ENCODE data around the gene FAM177A1.
"Not testable (repeated sequence)": the region's sequence is repeated elsewhere in the genome, so short reads cannot be mapped to it uniquely, and the experiment has no call there.

FAM177A1 gene

DNA sequence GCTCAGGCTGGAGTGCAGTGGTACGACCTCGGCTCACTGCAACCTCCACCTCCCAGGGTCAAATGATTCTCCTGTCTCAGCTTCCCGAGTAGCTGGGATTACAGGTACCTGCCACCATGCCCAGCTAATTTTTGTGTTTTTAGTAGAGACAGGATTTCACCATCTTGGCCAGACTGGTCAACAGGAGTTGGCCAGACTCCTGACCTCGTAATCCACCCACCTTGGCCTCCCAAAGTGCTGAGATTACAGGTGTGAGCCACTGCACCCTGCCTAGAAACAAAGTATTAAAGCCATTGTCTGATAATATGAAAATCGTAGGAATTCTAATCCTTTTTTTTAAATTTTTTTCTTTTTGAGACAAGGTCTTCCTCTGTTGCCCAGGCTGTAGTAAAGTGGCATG is 19.7 kb downstream of the FAM177A1 start:
- DNase-seq = not testable (repeated sequence)

GRCh38 chr14:35068238-35069012 is 22.4 kb downstream of the FAM177A1 start:
- no peak for DNase-seq

DNA sequence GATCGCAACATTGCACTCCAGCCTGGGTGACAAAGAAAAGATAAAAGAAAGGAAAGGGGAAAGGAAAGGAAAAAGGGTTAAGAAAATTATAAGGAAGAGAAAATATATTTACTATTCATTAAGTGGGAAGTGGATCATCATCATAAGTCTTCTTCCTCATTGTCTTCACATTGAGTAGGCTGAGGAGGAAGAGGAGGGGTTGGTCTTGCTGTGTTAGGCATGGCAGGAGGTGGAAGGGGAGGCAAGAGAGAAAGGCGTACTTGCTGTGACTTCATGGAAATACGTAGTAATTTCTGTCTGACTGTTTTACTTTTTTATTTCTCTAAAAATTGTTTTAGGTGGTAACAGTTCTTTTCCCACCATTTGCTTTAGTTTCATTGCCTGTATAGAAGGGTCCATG is 26.2 kb downstream of the FAM177A1 start:
- DNase-seq = no peak

DNA sequence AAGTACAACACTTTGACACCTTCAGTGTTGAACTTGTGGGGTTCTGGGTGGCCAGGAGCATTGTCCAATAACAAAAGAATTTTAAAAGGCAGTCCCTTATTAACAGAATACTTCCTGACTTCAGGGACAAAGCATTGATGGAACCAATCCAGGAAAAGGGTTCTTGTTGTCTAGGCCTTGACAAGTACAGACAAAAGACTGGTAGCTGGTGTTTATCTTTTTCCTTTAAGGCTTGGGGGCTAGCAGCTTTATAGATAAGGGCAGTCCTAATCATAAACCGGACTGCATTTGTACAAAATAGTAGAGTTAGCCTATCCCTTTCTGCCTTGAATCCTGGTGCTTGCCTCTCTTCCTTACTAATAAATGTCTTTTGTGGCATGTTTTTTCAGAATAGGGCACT is 27.4 kb downstream of the FAM177A1 start:
- no peak for DNase-seq

DNA sequence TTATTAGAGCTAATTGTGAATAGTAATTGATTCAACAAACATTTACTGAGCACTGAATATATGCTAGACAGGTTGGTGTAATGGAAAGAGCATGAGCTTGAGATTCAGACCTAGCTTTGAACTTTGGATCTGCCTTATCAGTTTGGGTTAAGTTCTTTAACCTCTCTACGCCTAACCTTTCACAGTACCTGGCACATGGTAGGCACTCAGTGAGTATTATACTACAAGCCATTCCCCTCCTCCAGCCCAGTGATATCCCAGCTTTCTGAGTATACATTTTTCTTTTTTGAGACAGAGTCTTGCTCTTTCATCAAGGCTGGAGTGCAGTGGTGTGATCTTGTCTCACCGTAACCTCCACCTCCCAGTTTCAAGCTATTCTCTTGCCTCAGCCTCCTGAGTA is 32.0 kb downstream of the FAM177A1 start:
- DNase-seq = no peak

GRCh38 chr14:35079742-35080141 is 33.7 kb downstream of the FAM177A1 start:
- no peak for DNase-seq

DNA sequence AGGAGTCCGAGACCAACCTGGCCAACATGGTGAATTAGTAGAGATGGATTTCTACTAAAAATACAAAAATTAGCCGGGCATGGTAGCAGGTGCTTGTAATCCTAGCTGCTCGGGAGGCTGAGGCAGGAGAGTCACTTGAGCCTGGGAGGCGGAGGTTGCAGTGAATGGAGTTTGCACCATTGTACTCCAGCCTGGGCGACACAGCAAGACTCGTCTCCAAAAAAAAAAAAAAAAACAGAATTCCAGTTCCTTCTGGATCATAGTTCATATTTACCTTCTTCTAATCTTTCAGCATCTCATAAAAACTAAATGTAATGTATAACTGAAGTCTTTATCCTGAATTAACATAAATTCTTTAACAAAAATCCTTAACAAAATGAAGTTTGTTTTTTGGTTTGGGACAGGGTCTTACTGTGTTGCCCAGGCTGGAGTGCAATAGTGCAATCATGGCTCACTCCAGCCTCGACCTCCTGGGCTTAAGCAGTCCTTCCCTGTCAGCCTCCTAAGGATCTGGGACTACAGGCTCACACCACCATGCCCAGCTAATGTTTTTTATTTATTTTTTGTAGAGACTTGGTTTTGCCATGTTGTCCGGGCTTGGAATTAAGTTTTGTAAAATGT is 37.6 kb downstream of the FAM177A1 start:
- DNase-seq = no peak

DNA sequence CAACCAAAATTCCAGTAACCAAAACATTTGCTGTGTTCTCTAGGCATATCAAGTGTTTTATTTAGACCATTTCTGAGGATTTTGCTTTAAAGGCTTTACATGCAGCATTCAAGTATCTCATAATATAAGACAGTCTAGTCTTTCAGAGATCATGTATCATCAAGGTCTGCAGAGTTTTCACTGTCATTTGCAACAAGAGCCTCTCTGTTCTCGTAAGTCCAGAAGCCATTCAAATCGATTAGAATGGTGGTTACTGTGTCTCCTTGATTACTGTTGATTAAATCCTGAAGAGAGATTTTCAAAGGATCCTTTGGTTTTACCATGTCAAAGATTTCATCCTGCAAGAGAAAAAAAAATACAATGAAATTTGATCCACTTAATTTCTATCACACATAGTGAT is 39.4 kb downstream of the FAM177A1 start:
- DNase-seq = no peak

GRCh38 chr14:35088514-35088913 is 42.4 kb downstream of the FAM177A1 start:
- DNase-seq = no peak

DNA sequence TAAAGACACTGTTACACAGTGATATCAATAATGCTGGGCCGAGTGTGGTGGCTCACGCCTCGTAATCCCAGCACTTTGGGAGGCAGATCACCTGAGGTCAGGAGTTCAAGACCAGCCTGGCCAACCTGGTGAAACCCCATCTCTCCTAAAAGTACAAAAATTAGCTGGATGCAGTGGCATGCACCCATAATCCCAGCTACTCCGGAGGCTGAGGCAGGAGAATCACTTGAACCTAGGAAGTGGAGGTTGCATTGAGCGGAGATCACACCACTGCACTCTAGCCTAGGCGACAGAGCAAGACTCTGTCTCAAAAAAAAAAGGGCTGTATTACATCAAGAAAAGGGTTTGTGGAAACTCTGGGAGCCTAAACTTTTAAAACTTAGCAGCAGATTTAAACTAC is 48.6 kb downstream of the FAM177A1 start:
- not testable (repeated sequence) for DNase-seq

- no peak for DNase-seq
Observed at GRCh38 chr14:35107866-35108265, 61.8 kb downstream of the FAM177A1 start.

GRCh38 chr14:35112641-35113040 is 66.6 kb downstream of the FAM177A1 start:
- DNase-seq = no peak

- DNase-seq = no peak
Observed at GRCh38 chr14:35113308-35113950, 67.4 kb downstream of the FAM177A1 start.

- no peak for DNase-seq
Observed at GRCh38 chr14:35114036-35114435, 68.0 kb downstream of the FAM177A1 start.

DNA sequence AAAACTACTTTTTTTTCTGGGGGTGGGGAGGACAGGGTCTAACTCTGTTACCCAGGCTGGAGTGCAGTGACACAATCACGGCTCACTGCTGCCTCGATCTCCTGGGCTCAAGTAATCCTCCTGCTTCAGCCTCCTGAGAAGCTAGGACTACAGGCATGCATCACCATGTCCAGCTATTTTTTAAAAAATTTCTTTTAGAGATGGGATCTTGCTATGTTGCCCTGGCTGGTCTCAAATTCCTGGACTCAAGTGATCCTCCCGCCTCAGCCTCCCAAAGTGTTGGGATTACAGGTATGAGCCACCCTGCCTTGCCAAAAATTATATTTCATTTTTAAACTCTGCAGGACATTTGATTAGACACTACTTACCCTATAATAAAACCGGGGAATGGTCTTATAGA is 70.2 kb downstream of the FAM177A1 start:
- DNase-seq = no peak

- DNase-seq = no peak
Observed at GRCh38 chr14:35117112-35117511, 71.0 kb downstream of the FAM177A1 start.

DNA sequence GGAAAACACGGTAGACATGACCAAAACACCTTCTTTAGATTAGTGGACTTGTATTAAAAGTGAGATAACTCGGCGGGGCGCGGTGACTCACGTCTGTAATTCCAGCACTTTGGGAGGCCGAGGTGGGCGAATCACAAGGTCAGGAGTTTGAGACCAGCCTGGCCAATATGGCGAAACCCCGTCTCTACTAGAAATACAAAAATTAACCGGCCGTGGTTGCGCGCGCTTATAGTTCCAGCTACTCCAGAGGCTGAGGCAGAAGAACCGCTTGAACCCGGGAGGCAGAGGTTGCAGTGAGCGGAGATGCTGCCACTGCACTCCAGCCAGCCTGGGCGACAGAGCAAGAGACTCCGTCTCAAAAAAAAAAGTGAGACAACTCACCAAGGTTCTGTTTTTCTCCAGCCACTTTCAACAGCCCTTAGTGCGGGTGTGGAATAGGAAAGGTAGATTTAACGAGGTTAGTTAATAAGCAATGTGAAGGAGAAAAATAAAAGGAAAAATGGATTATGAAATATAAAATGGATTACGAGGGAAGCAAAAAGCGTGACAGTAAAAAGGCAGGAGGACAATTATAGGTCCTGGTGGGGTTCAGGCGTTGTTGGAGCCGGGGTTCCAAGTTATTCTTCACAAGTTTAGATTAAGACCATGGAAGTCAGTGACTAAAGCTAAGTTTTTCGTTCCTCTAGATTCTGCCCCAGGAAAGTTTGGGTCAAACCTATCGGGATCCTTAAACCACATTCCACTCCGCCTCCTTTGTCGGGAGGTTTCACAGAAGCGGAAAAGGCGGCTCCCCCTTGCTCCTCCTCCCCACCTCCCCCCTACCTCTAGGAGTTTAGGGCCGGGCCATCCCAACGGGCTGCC is 75.2 kb downstream of the FAM177A1 start:
- no peak for DNase-seq

DNA sequence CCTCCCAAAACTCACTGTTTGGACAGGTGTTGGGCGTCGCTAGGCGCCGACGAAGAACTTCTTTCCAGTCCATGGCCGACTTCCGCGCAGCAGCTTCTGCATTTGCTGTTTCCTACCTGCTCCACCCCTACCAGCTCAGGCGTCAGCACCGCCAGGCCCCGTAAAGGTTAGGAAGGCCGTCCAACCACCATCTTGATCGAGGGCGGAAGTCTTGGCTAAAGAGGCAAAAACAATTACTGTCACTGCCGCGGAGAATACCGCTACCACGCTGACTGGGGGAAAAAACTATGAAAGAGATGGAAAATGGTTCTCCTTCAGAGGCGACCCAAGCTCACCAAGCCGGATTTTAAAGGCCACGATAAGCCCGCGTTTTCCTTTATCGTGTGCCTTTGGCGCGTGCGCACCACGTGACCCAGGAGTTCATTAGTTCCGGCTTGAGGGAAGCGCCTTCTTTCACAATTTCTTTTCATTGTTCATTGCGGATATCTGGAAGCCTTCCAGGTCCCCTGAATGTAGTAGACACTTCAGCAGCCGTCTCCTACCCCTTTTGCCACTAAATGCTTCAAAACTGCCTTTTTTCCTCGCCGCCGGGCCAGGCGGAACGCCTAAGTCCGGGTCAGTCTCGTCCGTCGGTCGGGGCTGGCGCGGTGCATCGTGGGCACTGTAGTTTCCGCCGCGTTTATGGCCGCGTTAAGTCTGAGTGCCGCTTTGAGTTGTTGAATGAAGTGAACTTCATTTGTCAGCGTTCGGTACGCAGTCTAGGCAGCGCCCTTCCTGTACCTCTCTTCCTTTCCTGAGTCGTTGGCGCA is 76.0 kb downstream of the FAM177A1 start, which contains the start of the genes PPP2R3C and PRORP:
Gene PPP2R3C, minus strand, starts transcription at position 104 of the 809 bp plus-strand sequence. Its CDS starts 31 bp downstream, at position 73.
Gene PRORP, plus strand, starts transcription at position 666 of the 809 bp plus-strand sequence. CDS start 694 bp downstream, outside the sequence.
- DNase-seq = peak; percentile 97

DNA sequence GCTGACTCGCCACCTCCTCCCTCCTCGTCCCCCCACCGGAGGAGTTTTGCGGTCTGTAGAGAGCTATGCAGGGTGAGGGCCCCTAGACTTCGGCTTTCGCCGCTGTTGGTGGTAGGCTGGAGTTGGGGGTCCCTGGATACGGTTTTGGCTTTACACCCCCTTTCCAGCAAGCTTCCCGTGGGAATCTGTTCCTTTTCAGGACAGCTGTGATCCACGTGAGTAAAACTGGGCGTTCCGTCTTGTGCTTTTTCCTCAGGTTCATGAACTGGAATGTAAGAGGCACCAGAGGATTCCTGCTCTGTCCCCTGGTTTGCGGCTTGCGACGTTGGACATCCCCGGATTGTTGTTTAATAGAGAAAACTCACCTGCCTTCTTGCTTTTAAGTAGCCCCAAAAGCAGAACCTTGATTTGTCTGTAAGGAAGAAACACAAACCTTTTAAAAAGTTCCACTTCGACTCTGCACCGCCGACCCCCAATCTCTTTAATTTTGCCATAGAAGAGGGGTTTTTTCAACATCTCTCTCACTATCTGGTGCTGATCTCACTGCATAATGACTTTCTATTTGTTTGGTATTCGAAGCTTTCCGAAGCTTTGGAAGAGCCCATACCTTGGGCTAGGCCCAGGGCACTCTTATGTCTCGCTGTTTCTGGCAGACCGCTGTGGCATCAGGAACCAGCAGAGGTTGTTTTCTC is 76.8 kb downstream of the FAM177A1 start:
- no peak for DNase-seq

DNA sequence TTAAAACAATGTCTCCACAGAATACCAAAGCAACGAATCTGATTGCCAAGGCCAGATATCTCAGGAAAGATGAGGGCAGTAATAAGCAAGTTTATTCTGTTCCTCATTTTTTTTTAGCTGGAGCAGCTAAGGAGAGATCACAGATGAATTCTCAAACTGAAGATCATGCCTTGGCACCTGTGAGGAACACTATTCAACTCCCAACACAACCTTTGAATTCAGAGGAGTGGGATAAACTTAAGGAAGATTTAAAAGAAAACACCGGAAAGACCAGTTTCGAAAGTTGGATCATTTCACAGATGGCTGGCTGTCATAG is 77.3 kb downstream of the FAM177A1 start:
- DNase-seq = no peak

GRCh38 chr14:35124127-35124526 is 78.1 kb downstream of the FAM177A1 start:
- no peak for DNase-seq

All from NCI-H1694 treated with DMSO at 0.1 percent for 48 hours (cell line).